Neutrophil (primary cell): ENCODE data around the gene WSCD1.

Experiments used
- H3K27ac ChIP-seq: fragments of 200-600 bp; sonication (generic); 2 replicates; pipeline ENCODE4 v1.5.1; 2016; ENCODE audit warnings: mild to moderate bottlenecking, moderate library complexity
- H3K27me3 ChIP-seq: fragments of 200-600 bp; sonication (generic); 2 replicates; pipeline ENCODE4 v1.6.0; 2016; ENCODE audit warnings: mild to moderate bottlenecking
- H3K36me3 ChIP-seq: fragments of 200-600 bp; sonication (generic); 2 replicates; pipeline ENCODE4 v1.5.1; 2017
- H3K4me1 ChIP-seq, 2 experiments: fragments of 200-600 bp in 1 of 2; sonication (generic) in 1 of 2; 1 replicate in 1 of 2; 2 replicates in 1 of 2; pipeline versions ENCODE4 v1.5.1 to v1.6.1; 2013 to 2016; ENCODE audit warnings: low read depth in 1 of 2, low read length in 1 of 2, mild to moderate bottlenecking in 1 of 2, moderate library complexity in 1 of 2; ENCODE audit not compliant: control insufficient read depth in 1 of 2, insufficient read depth in 1 of 2
- H3K4me3 ChIP-seq, 2 experiments: fragments of 200-600 bp in 1 of 2; sonication (generic) in 1 of 2; 1 replicate in 1 of 2; 2 replicates in 1 of 2; pipeline ENCODE4 v1.5.1; 2013 to 2016; ENCODE audit warnings: low read depth in 1 of 2, low read length in 1 of 2, mild to moderate bottlenecking in 1 of 2, moderate library complexity in 1 of 2
- H3K9me3 ChIP-seq: fragments of 200-600 bp; sonication (generic); 2 replicates; pipeline ENCODE4 v1.5.1; 2016
- TF ChIP-seq, protein P1 (sequence below): fragments of 200-600 bp; sonication (generic); IDR thresholded peaks from 2 replicates; pipeline ENCODE4 v1.5.1; 2016; ENCODE audit warnings: antibody characterized with exemption

Gene WSCD1

DNA sequence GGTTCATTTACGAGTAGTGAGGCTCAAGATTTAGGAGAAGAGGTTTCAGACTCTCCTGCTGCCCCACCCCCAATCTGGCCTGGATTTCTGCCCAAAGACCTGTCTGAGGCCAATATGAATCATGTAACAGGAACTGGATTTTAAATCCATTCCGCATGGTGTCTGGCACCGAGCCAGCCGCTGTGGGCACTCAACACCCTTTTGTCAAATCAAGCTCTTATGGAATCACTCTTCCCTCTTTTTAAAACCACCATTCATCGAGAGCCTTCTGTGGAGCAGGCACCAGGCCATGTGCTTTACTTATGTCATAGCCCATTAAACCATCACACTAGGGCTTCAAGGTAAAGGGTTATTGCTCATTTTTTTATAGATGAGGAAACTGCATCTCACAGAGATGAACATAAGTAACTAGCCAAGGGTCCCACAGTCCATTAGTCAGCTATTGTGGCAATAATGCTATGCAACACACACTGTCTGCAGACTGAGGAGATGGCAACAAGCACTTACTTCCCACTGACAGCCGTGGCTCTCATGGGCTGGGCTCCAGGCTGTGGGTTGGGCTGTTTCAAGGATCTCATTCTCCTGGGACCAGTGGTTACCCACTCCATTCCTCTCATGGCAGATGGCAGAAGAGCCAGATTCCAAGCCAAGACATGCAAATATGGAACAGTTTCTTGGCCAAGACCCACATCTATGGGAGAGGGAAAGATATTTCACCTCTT lies 93.6 kb downstream of the WSCD1 start:
- Histone ChIP-seq H3K4me3 (no peak overlapping the region), H3K9me3 (no peaks in the 10 kb centered on the region), H3K36me3 (no peaks in the 10 kb centered on the region), H3K4me1 (no peaks in the 10 kb centered on the region), H3K27me3 (no peaks in the 10 kb centered on the region), H3K27ac (no peak overlapping the region)
- TF ChIP-seq, protein P1, sequence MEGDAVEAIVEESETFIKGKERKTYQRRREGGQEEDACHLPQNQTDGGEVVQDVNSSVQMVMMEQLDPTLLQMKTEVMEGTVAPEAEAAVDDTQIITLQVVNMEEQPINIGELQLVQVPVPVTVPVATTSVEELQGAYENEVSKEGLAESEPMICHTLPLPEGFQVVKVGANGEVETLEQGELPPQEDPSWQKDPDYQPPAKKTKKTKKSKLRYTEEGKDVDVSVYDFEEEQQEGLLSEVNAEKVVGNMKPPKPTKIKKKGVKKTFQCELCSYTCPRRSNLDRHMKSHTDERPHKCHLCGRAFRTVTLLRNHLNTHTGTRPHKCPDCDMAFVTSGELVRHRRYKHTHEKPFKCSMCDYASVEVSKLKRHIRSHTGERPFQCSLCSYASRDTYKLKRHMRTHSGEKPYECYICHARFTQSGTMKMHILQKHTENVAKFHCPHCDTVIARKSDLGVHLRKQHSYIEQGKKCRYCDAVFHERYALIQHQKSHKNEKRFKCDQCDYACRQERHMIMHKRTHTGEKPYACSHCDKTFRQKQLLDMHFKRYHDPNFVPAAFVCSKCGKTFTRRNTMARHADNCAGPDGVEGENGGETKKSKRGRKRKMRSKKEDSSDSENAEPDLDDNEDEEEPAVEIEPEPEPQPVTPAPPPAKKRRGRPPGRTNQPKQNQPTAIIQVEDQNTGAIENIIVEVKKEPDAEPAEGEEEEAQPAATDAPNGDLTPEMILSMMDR = no peak

DNA sequence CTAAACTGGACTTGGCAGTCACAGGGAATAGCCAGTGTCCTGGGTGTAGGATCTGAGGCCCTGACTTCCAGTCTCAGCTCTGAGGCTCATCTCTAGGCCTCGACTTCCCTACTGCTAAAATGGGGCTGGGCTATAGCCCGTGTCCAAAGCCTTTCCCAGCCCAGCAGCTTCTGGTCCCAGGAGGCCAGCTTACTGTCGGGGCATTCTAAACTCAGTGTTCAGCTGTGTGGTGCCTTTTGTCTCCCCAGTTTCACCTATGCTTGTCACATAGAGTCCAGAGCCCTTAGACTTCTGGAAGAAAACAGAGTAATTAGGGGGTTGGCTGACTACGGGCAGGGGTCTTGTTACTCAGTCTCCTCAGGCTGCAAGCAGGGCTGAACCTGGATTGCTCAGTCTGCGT lies 94.8 kb downstream of the WSCD1 start:
- Histone ChIP-seq H3K27me3 (no peaks in the 10 kb centered on the region), H3K36me3 (no peaks in the 10 kb centered on the region), H3K4me3 (no peak overlapping the region), H3K9me3 (no peaks in the 10 kb centered on the region), H3K27ac (no peak overlapping the region), H3K4me1 (no peaks in the 10 kb centered on the region)
- TF ChIP-seq, protein P1 = no peak

DNA sequence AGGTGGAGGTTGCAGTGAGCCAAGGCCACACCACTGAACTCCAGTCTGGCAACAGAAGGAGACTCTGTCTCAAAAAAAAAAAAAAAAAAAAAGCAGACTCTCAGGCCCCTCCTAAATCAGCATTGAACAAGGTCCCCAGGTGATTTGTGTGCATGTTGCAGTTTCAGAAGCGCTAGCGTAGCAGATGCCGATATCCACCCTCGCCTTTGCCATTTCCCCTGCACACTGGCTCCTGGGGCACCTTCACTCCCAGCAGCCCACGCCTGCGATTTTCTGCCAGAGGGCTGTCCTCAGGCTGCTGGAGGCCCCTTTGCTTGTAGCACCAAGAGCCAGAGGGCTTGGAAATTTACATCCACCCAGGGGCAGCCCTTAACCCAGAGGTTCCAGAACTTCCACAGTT lies 95.6 kb downstream of the WSCD1 start:
- Histone ChIP-seq H3K4me3 (no peak overlapping the region), H3K36me3 (no peaks in the 10 kb centered on the region), H3K9me3 (no peaks in the 10 kb centered on the region), H3K4me1 (no peaks in the 10 kb centered on the region), H3K27me3 (no peaks in the 10 kb centered on the region), H3K27ac (no peak overlapping the region)
- TF ChIP-seq, protein P1 = no peak

DNA sequence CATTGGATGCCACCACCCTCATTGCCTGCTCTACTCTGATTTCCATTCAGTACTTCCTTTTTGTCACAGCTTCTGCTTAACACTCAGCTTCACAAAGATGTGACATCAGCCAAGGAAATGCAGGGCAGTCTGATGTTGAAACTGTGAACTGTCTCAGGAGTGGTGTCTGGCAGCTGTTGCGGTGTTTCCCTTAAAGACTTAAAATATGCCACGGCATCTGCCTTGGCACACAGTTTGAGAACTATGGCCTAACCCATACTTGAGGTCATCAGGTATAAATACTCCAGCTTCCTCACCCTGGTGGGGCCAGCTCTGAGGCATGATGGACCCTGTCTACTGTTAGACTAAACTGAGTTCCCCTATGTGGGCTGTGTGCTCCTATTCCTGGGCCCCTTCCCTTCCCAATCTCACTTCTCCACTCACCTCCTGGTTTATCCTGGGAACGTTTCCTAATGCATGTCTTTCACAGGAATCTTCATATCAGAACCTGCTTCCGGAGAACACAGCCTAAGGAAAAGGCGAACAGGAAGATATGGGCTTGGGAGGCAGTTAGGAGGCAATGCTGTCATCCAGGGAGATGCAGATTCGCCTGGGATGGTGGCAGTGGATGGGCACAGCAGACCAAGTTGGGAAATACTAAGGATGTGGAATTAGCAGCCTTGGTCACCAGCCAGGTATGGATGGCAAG lies 96.5 kb downstream of the WSCD1 start:
- H3K4me3 ChIP-seq = no peak overlapping the region
- H3K27ac ChIP-seq = no peak overlapping the region
- TF ChIP-seq, protein P1 = no peak
- no peaks in the 10 kb centered on the region for H3K36me3 ChIP-seq
- H3K27me3 ChIP-seq = no peaks in the 10 kb centered on the region
- H3K4me1 ChIP-seq = no peaks in the 10 kb centered on the region
- no peaks in the 10 kb centered on the region for H3K9me3 ChIP-seq

DNA sequence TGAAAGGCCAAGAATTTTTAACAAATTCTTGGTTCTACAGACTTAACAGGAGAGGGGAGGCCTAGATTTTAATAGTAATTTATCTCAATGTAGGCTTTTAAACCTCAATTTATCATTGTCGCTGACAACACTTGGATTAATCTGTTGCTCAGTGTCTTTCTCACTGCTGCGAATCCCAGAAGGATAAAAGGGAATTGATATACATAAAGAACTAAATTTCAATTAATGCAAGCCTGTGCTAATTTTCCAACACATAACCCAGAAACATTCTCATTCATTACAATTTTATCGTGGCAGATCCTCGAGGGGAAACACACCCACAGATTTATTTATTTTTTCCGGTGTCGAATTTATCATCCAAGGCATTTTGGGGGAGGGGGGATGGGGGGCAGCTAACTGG lies 98.1 kb downstream of the WSCD1 start:
- Histone ChIP-seq H3K4me1 (no peaks in the 10 kb centered on the region), H3K4me3 (no peak overlapping the region), H3K27ac (no peak overlapping the region), H3K9me3 (no peaks in the 10 kb centered on the region), H3K36me3 (no peaks in the 10 kb centered on the region), H3K27me3 (no peaks in the 10 kb centered on the region)
- TF ChIP-seq, protein P1 = no peak
